ENCODE data around the gene TNN.

Gene TNN

GRCh38 chr1:175168782-175169181, 101.1 kb downstream of the TNN start:
- no peak overlapping the region for H3K4me3 ChIP-seq (ENCODE audit: low read length)
- DNase-seq (ENCODE audit: low read depth) = no peak
- no peak for TF ChIP-seq CTCF (conservative IDR thresholded peaks at IDR 0.05; ENCODE audit: low read length)

GRCh38 chr1:175169286-175170018, 101.8 kb downstream of the TNN start:
- no peak for TF ChIP-seq CTCF (conservative IDR thresholded peaks at IDR 0.05; ENCODE audit: low read length)
- DNase-seq (ENCODE audit: low read depth) = no peak

GRCh38 chr1:175171036-175171913, 103.6 kb downstream of the TNN start:
- no peak for TF ChIP-seq CTCF (conservative IDR thresholded peaks at IDR 0.05; ENCODE audit: low read length)
- no peak overlapping the region for H3K4me3 ChIP-seq (ENCODE audit: low read length)
- DNase-seq (ENCODE audit: low read depth) = no peak

More at GRCh38 chr1:175169286-175170018, 101.8 kb downstream of the TNN start:
- no peak overlapping the region for H3K4me3 ChIP-seq (ENCODE audit: low read length)

GRCh38 chr1:175172503-175172902, 104.9 kb downstream of the TNN start:
- H3K4me3 ChIP-seq (ENCODE audit: low read length) = no peak overlapping the region
- no peak for TF ChIP-seq CTCF (conservative IDR thresholded peaks at IDR 0.05; ENCODE audit: low read length)
- DNase-seq (ENCODE audit: low read depth) = no peak

- TF ChIP-seq CTCF (conservative IDR thresholded peaks at IDR 0.05; ENCODE audit: low read length) = no peak
- no peak overlapping the region for H3K4me3 ChIP-seq (ENCODE audit: low read length)
- no peak for DNase-seq (ENCODE audit: low read depth)
Observed at GRCh38 chr1:175173531-175173930, 105.9 kb downstream of the TNN start.

GRCh38 chr1:175174309-175175102, 106.9 kb downstream of the TNN start:
- DNase-seq (ENCODE audit: low read depth) = no peak
- H3K4me3 ChIP-seq (ENCODE audit: low read length) = no peak overlapping the region

More at GRCh38 chr1:175174309-175175102, 106.9 kb downstream of the TNN start:
- TF ChIP-seq CTCF (conservative IDR thresholded peaks at IDR 0.05; ENCODE audit: low read length) = no peak

All from AG10803 (cell line).